ENCODE data around the gene TMEM132D.

The TMEM132D gene

GRCh38 chr12:129613314-129613713 is 290.5 kb downstream of the TMEM132D start:
- H3K27ac ChIP-seq (ENCODE audit: low read depth, low read length) = no peak overlapping the region
- H3K9ac ChIP-seq (ENCODE audit: low read depth in 1 of 2, low read length in 2 of 2) = no peak overlapping the region
- H3K9me3 ChIP-seq (ENCODE audit: control insufficient read depth in 1 of 2, low read length in 2 of 2) = peaks cover 0 to 5% of the 10 kb centered on the region in 2 donors
- H3K27me3 ChIP-seq (ENCODE audit: control insufficient read depth in 1 of 2, insufficient read depth in 2 of 2, low read length in 2 of 2) = no peaks in the 10 kb centered on the region
- no peaks in the 10 kb centered on the region for H3K4me1 ChIP-seq (ENCODE audit: control insufficient read depth in 1 of 2, insufficient read depth in 2 of 2, low read length in 2 of 2)
- H3K4me3 ChIP-seq (ENCODE audit: low read depth in 1 of 2, low read length in 2 of 2) = no peak overlapping the region
- no peaks in the 10 kb centered on the region for H3K36me3 ChIP-seq (ENCODE audit: control insufficient read depth in 1 of 2, insufficient read depth in 2 of 2, low read length in 2 of 2)

GRCh38 chr12:129610601-129611120 is 293.2 kb downstream of the TMEM132D start:
- Histone ChIP-seq H3K9me3 (ENCODE audit: control insufficient read depth in 1 of 2, low read length in 2 of 2) (peaks cover 0 to 5% of the 10 kb centered on the region in 2 donors), H3K4me3 (ENCODE audit: low read depth in 1 of 2, low read length in 2 of 2) (no peak overlapping the region), H3K27ac (ENCODE audit: low read depth, low read length) (no peak overlapping the region)

GRCh38 chr12:129607756-129608155 is 296.1 kb downstream of the TMEM132D start:
- Histone ChIP-seq H3K4me1 (ENCODE audit: control insufficient read depth in 1 of 2, insufficient read depth in 2 of 2, low read length in 2 of 2) (peaks cover 0 to 7% of the 10 kb centered on the region in 2 donors), H3K36me3 (ENCODE audit: control insufficient read depth in 1 of 2, insufficient read depth in 2 of 2, low read length in 2 of 2) (no peaks in the 10 kb centered on the region), H3K27ac (ENCODE audit: low read depth, low read length) (no peak overlapping the region), H3K9ac (ENCODE audit: low read depth in 1 of 2, low read length in 2 of 2) (no peak overlapping the region), H3K27me3 (ENCODE audit: control insufficient read depth in 1 of 2, insufficient read depth in 2 of 2, low read length in 2 of 2) (no peaks in the 10 kb centered on the region), H3K9me3 (ENCODE audit: control insufficient read depth in 1 of 2, low read length in 2 of 2) (peaks cover 0 to 4% of the 10 kb centered on the region in 2 donors), H3K4me3 (ENCODE audit: low read depth in 1 of 2, low read length in 2 of 2) (no peak overlapping the region)

More at GRCh38 chr12:129610601-129611120, 293.2 kb downstream of the TMEM132D start:
- Histone ChIP-seq H3K36me3 (ENCODE audit: control insufficient read depth in 1 of 2, insufficient read depth in 2 of 2, low read length in 2 of 2) (no peaks in the 10 kb centered on the region), H3K9ac (ENCODE audit: low read depth in 1 of 2, low read length in 2 of 2) (no peak overlapping the region), H3K4me1 (ENCODE audit: control insufficient read depth in 1 of 2, insufficient read depth in 2 of 2, low read length in 2 of 2) (peaks cover 0 to 4% of the 10 kb centered on the region in 2 donors), H3K27me3 (ENCODE audit: control insufficient read depth in 1 of 2, insufficient read depth in 2 of 2, low read length in 2 of 2) (no peaks in the 10 kb centered on the region)

- H3K27me3 ChIP-seq (ENCODE audit: control insufficient read depth in 1 of 2, insufficient read depth in 2 of 2, low read length in 2 of 2) = no peaks in the 10 kb centered on the region
- no peak overlapping the region for H3K27ac ChIP-seq (ENCODE audit: low read depth, low read length)
- H3K4me1 ChIP-seq (ENCODE audit: control insufficient read depth in 1 of 2, insufficient read depth in 2 of 2, low read length in 2 of 2) = peaks cover 0 to 12% of the 10 kb centered on the region in 2 donors
- no peaks in the 10 kb centered on the region for H3K36me3 ChIP-seq (ENCODE audit: control insufficient read depth in 1 of 2, insufficient read depth in 2 of 2, low read length in 2 of 2)
- no peak overlapping the region for H3K4me3 ChIP-seq (ENCODE audit: low read depth in 1 of 2, low read length in 2 of 2)
- no peak overlapping the region for H3K9ac ChIP-seq (ENCODE audit: low read depth in 1 of 2, low read length in 2 of 2)
- peaks cover 0 to 5% of the 10 kb centered on the region in 2 donors for H3K9me3 ChIP-seq (ENCODE audit: control insufficient read depth in 1 of 2, low read length in 2 of 2)
Measured at GRCh38 chr12:129607301-129607700, 296.5 kb downstream of the TMEM132D start.

- no peaks in the 10 kb centered on the region for H3K27me3 ChIP-seq (ENCODE audit: control insufficient read depth in 1 of 2, insufficient read depth in 2 of 2, low read length in 2 of 2)
- H3K4me1 ChIP-seq (ENCODE audit: control insufficient read depth in 1 of 2, insufficient read depth in 2 of 2, low read length in 2 of 2) = peaks cover 0 to 12% of the 10 kb centered on the region in 2 donors
- peaks cover 0 to 6% of the 10 kb centered on the region in 2 donors for H3K9me3 ChIP-seq (ENCODE audit: control insufficient read depth in 1 of 2, low read length in 2 of 2)
- H3K4me3 ChIP-seq (ENCODE audit: low read depth in 1 of 2, low read length in 2 of 2) = no peak overlapping the region
- no peak overlapping the region for H3K27ac ChIP-seq (ENCODE audit: low read depth, low read length)
- H3K9ac ChIP-seq (ENCODE audit: low read depth in 1 of 2, low read length in 2 of 2) = no peak overlapping the region
- no peaks in the 10 kb centered on the region for H3K36me3 ChIP-seq (ENCODE audit: control insufficient read depth in 1 of 2, insufficient read depth in 2 of 2, low read length in 2 of 2)
Measured at GRCh38 chr12:129606239-129606638, 297.6 kb downstream of the TMEM132D start.

- H3K27me3 ChIP-seq (ENCODE audit: control insufficient read depth in 1 of 2, insufficient read depth in 2 of 2, low read length in 2 of 2) = no peaks in the 10 kb centered on the region
- H3K9me3 ChIP-seq (ENCODE audit: control insufficient read depth in 1 of 2, low read length in 2 of 2) = peaks cover 1 to 11% of the 10 kb centered on the region in 2 donors
- no peak overlapping the region for H3K9ac ChIP-seq (ENCODE audit: low read depth in 1 of 2, low read length in 2 of 2)
- H3K36me3 ChIP-seq (ENCODE audit: control insufficient read depth in 1 of 2, insufficient read depth in 2 of 2, low read length in 2 of 2) = no peaks in the 10 kb centered on the region
- peaks cover 0 to 12% of the 10 kb centered on the region in 2 donors for H3K4me1 ChIP-seq (ENCODE audit: control insufficient read depth in 1 of 2, insufficient read depth in 2 of 2, low read length in 2 of 2)
- no peak overlapping the region for H3K27ac ChIP-seq (ENCODE audit: low read depth, low read length)
- H3K4me3 ChIP-seq (ENCODE audit: low read depth in 1 of 2, low read length in 2 of 2) = no peak overlapping the region
Measured at GRCh38 chr12:129605666-129606065, 298.2 kb downstream of the TMEM132D start.

- peaks cover 0 to 12% of the 10 kb centered on the region in 2 donors for H3K4me1 ChIP-seq (ENCODE audit: control insufficient read depth in 1 of 2, insufficient read depth in 2 of 2, low read length in 2 of 2)
Measured at GRCh38 chr12:129604506-129604905, 299.3 kb downstream of the TMEM132D start.

GRCh38 chr12:129599406-129599805 is 304.4 kb downstream of the TMEM132D start:
- Histone ChIP-seq H3K4me3 (ENCODE audit: low read depth in 1 of 2, low read length in 2 of 2) (no peak overlapping the region), H3K9ac (ENCODE audit: low read depth in 1 of 2, low read length in 2 of 2) (no peak overlapping the region), H3K27me3 (ENCODE audit: control insufficient read depth in 1 of 2, insufficient read depth in 2 of 2, low read length in 2 of 2) (no peaks in the 10 kb centered on the region)

More at GRCh38 chr12:129604506-129604905, 299.3 kb downstream of the TMEM132D start:
- peaks cover 5 to 11% of the 10 kb centered on the region in 2 donors for H3K9me3 ChIP-seq (ENCODE audit: control insufficient read depth in 1 of 2, low read length in 2 of 2)
- H3K27ac ChIP-seq (ENCODE audit: low read depth, low read length) = no peak overlapping the region
- H3K36me3 ChIP-seq (ENCODE audit: control insufficient read depth in 1 of 2, insufficient read depth in 2 of 2, low read length in 2 of 2) = no peaks in the 10 kb centered on the region
- H3K9ac ChIP-seq (ENCODE audit: low read depth in 1 of 2, low read length in 2 of 2) = no peak overlapping the region
- no peaks in the 10 kb centered on the region for H3K27me3 ChIP-seq (ENCODE audit: control insufficient read depth in 1 of 2, insufficient read depth in 2 of 2, low read length in 2 of 2)
- no peak overlapping the region for H3K4me3 ChIP-seq (ENCODE audit: low read depth in 1 of 2, low read length in 2 of 2)

GRCh38 chr12:129594098-129594497 is 309.7 kb downstream of the TMEM132D start:
- no peaks in the 10 kb centered on the region for H3K9me3 ChIP-seq (ENCODE audit: control insufficient read depth in 1 of 2, low read length in 2 of 2)
- no peak overlapping the region for H3K27ac ChIP-seq (ENCODE audit: low read depth, low read length)
- no peak overlapping the region for H3K9ac ChIP-seq (ENCODE audit: low read depth in 1 of 2, low read length in 2 of 2)
- no peaks in the 10 kb centered on the region for H3K36me3 ChIP-seq (ENCODE audit: control insufficient read depth in 1 of 2, insufficient read depth in 2 of 2, low read length in 2 of 2)
- H3K4me3 ChIP-seq (ENCODE audit: low read depth in 1 of 2, low read length in 2 of 2) = no peak overlapping the region
- H3K27me3 ChIP-seq (ENCODE audit: control insufficient read depth in 1 of 2, insufficient read depth in 2 of 2, low read length in 2 of 2) = no peaks in the 10 kb centered on the region
- no peaks in the 10 kb centered on the region for H3K4me1 ChIP-seq (ENCODE audit: control insufficient read depth in 1 of 2, insufficient read depth in 2 of 2, low read length in 2 of 2)

More at GRCh38 chr12:129599406-129599805, 304.4 kb downstream of the TMEM132D start:
- H3K4me1 ChIP-seq (ENCODE audit: control insufficient read depth in 1 of 2, insufficient read depth in 2 of 2, low read length in 2 of 2) = peaks cover 0 to 8% of the 10 kb centered on the region in 2 donors
- no peaks in the 10 kb centered on the region for H3K36me3 ChIP-seq (ENCODE audit: control insufficient read depth in 1 of 2, insufficient read depth in 2 of 2, low read length in 2 of 2)
- peaks cover 5 to 11% of the 10 kb centered on the region in 2 donors for H3K9me3 ChIP-seq (ENCODE audit: control insufficient read depth in 1 of 2, low read length in 2 of 2)
- no peak overlapping the region for H3K27ac ChIP-seq (ENCODE audit: low read depth, low read length)

- H3K4me3 ChIP-seq (ENCODE audit: low read depth in 1 of 2, low read length in 2 of 2) = no peak overlapping the region
- no peaks in the 10 kb centered on the region for H3K4me1 ChIP-seq (ENCODE audit: control insufficient read depth in 1 of 2, insufficient read depth in 2 of 2, low read length in 2 of 2)
- H3K36me3 ChIP-seq (ENCODE audit: control insufficient read depth in 1 of 2, insufficient read depth in 2 of 2, low read length in 2 of 2) = no peaks in the 10 kb centered on the region
- no peaks in the 10 kb centered on the region for H3K27me3 ChIP-seq (ENCODE audit: control insufficient read depth in 1 of 2, insufficient read depth in 2 of 2, low read length in 2 of 2)
- no peaks in the 10 kb centered on the region for H3K9me3 ChIP-seq (ENCODE audit: control insufficient read depth in 1 of 2, low read length in 2 of 2)
- no peak overlapping the region for H3K27ac ChIP-seq (ENCODE audit: low read depth, low read length)
- no peak overlapping the region for H3K9ac ChIP-seq (ENCODE audit: low read depth in 1 of 2, low read length in 2 of 2)
Measured at GRCh38 chr12:129592449-129592848, 311.4 kb downstream of the TMEM132D start.
